Activated CD4-positive, alpha-beta memory T cell treated with anti-CD3 and anti-CD28 coated beads for 36 hours (primary cell): ENCODE data around the gene ATP2B3. TPM values are rescaled to one million over a fixed set of nuclear protein-coding genes. Genes with fewer than 3 reads are reported as not detected.

Experiments used
- CTCF ChIA-PET: fragments of 350-600 bp; sonication (Branson Sonifier 250); formaldehyde crosslinking; loops from one replicate; lab custom pipeline; 2021; ENCODE audit warnings: antibody characterized with exemption, inconsistent platforms; lab: Charles Lee
- POLR2A ChIA-PET: fragments of 350-600 bp; sonication (Branson Sonifier 250); formaldehyde crosslinking; loops from one replicate; lab custom pipeline; 2021; ENCODE audit warnings: antibody characterized with exemption; lab: Charles Lee
- DNase-seq: peaks from one replicate; pipeline ENCODE4 v3.0.0-alpha.2; 2020
- H3K27ac Mint-ChIP-seq: one replicate; pipeline ENCODE4 v1.8.0; 2021; ENCODE audit warnings: mixed read lengths
- H3K27me3 Mint-ChIP-seq: one replicate; pipeline ENCODE4 v1.8.0; 2021; ENCODE audit warnings: mixed read lengths
- H3K36me3 Mint-ChIP-seq: one replicate; pipeline ENCODE4 v1.8.0; 2021; ENCODE audit warnings: mixed read lengths
- H3K4me1 Mint-ChIP-seq: one replicate; pipeline ENCODE4 v1.8.0; 2021; ENCODE audit warnings: low read depth, mixed read lengths
- H3K4me3 Mint-ChIP-seq: one replicate; pipeline ENCODE4 v1.8.0; 2021; ENCODE audit warnings: mild to moderate bottlenecking, mixed read lengths
- H3K9me3 Mint-ChIP-seq: one replicate; pipeline ENCODE4 v1.8.0; 2021; ENCODE audit warnings: mixed read lengths
- intact Hi-C: fragments of 100-400 bp; cut with micrococcal nuclease; formaldehyde crosslinking; loops from one replicate; pipeline ENCODE4 v1.15.1; 2023
- total RNA-seq, 2 experiments: library from RNA; stranded (reverse); gene quantifications; one replicate each; pipeline ENCODE4 v1.2.3, GENCODE V29; 2021

Gene ATP2B3
- total RNA-seq, 2 experiments from 2014 or later: not detected

GRCh38 chrX:153565996-153566580 lies 48.6 kb downstream of the ATP2B3 start:
- no peak for DNase-seq
- Mint-ChIP-seq H3K27ac (no peak overlapping the region), H3K27me3 (no peaks in the 10 kb centered on the region), H3K36me3 (no peaks in the 10 kb centered on the region), H3K9me3 (no peaks in the 10 kb centered on the region), H3K4me1 (no peaks in the 10 kb centered on the region), H3K4me3 (no peak overlapping the region)
- POLR2A ChIA-PET: no interaction called here
- intact Hi-C loops: no loop called here
- CTCF ChIA-PET: interaction anchor here (2.3 kb wide), 1 partner anchor 102 kb away, joined by 7 read pairs; no protein-coding TSS in a partner anchor

- POLR2A ChIA-PET: no interaction called here
- H3K27ac Mint-ChIP-seq: no peak overlapping the region
- CTCF ChIA-PET: no interaction called here
- DNase-seq: no peak
- H3K4me3 Mint-ChIP-seq: no peak overlapping the region
- no peaks in the 10 kb centered on the region for H3K27me3 Mint-ChIP-seq
- H3K36me3 Mint-ChIP-seq: no peaks in the 10 kb centered on the region
- H3K4me1 Mint-ChIP-seq: no peaks in the 10 kb centered on the region
- intact Hi-C loops: no loop called here
- H3K9me3 Mint-ChIP-seq: no peaks in the 10 kb centered on the region
These were observed 51.1 kb downstream of the ATP2B3 start for GRCh38 chrX:153568451-153569011.

GRCh38 chrX:153569475-153569874 lies 52.0 kb downstream of the ATP2B3 start:
- Mint-ChIP-seq H3K4me1 (no peaks in the 10 kb centered on the region), H3K9me3 (no peaks in the 10 kb centered on the region), H3K27ac (no peak overlapping the region), H3K4me3 (no peak overlapping the region), H3K36me3 (no peaks in the 10 kb centered on the region), H3K27me3 (no peaks in the 10 kb centered on the region)
- ChIA-PET POLR2A (no interaction called here), CTCF (no interaction called here)
- intact Hi-C loops: no loop called here
- no peak for DNase-seq

- no peaks in the 10 kb centered on the region for H3K36me3 Mint-ChIP-seq
- no peaks in the 10 kb centered on the region for H3K9me3 Mint-ChIP-seq
- CTCF ChIA-PET: no interaction called here
These were observed 54.1 kb downstream of the ATP2B3 start for GRCh38 chrX:153571534-153571908.

GRCh38 chrX:153572601-153573000 lies 55.2 kb downstream of the ATP2B3 start:
- Mint-ChIP-seq H3K4me1 (no peaks in the 10 kb centered on the region), H3K4me3 (no peak overlapping the region), H3K27me3 (no peaks in the 10 kb centered on the region), H3K36me3 (no peaks in the 10 kb centered on the region), H3K9me3 (no peaks in the 10 kb centered on the region), H3K27ac (no peak overlapping the region)
- ChIA-PET POLR2A (no interaction called here), CTCF (no interaction called here)
- intact Hi-C loops: no loop called here
- no peak for DNase-seq

More at GRCh38 chrX:153571534-153571908, 54.1 kb downstream of the ATP2B3 start:
- Mint-ChIP-seq H3K4me3 (no peak overlapping the region), H3K27me3 (no peaks in the 10 kb centered on the region), H3K4me1 (no peaks in the 10 kb centered on the region), H3K27ac (no peak overlapping the region)
- intact Hi-C loops: no loop called here
- POLR2A ChIA-PET: no interaction called here
- no peak for DNase-seq

- CTCF ChIA-PET: interaction anchor here (0.9 to 1.0 kb wide), 2 partner anchors 36 to 93 kb away, joined by 3 to 4 read pairs; no protein-coding TSS in a partner anchor
- intact Hi-C loops: no loop called here
- H3K36me3 Mint-ChIP-seq: no peaks in the 10 kb centered on the region
- POLR2A ChIA-PET: interaction anchor here (0.6 kb wide), 1 partner anchor 279 kb away, joined by 3 read pairs; no protein-coding TSS in a partner anchor
- no peak overlapping the region for H3K27ac Mint-ChIP-seq
- H3K4me3 Mint-ChIP-seq: no peak overlapping the region
- H3K9me3 Mint-ChIP-seq: no peaks in the 10 kb centered on the region
- H3K4me1 Mint-ChIP-seq: no peaks in the 10 kb centered on the region
- no peak for DNase-seq
- H3K27me3 Mint-ChIP-seq: no peaks in the 10 kb centered on the region
These were observed 56.5 kb downstream of the ATP2B3 start for GRCh38 chrX:153573984-153574383.

- Mint-ChIP-seq H3K4me3 (no peak overlapping the region), H3K4me1 (peaks cover 4% of the 10 kb centered on the region), H3K27ac (no peak overlapping the region), H3K27me3 (no peaks in the 10 kb centered on the region), H3K36me3 (no peaks in the 10 kb centered on the region), H3K9me3 (no peaks in the 10 kb centered on the region)
- intact Hi-C loops: no loop called here
- CTCF ChIA-PET: no interaction called here
- DNase-seq: no peak
- POLR2A ChIA-PET: no interaction called here
These were observed 58.9 kb downstream of the ATP2B3 start for GRCh38 chrX:153576239-153576870.

- peaks cover 6% of the 10 kb centered on the region for H3K4me1 Mint-ChIP-seq
- intact Hi-C loops: no loop called here
- no peak overlapping the region for H3K4me3 Mint-ChIP-seq
- ChIA-PET POLR2A (no interaction called here), CTCF (interaction anchor here (0.8 to 1.3 kb wide), 2 partner anchors 26 to 91 kb away, joined by 3 to 4 read pairs; no protein-coding TSS in a partner anchor)
- no peaks in the 10 kb centered on the region for H3K27me3 Mint-ChIP-seq
- no peak overlapping the region for H3K27ac Mint-ChIP-seq
- H3K9me3 Mint-ChIP-seq: no peaks in the 10 kb centered on the region
- H3K36me3 Mint-ChIP-seq: no peaks in the 10 kb centered on the region
- DNase-seq: no peak
These were observed 59.5 kb downstream of the ATP2B3 start for GRCh38 chrX:153576961-153577360.

- DNase-seq: no peak
- Mint-ChIP-seq H3K4me3 (no peak overlapping the region), H3K4me1 (peaks cover 16% of the 10 kb centered on the region), H3K9me3 (no peaks in the 10 kb centered on the region), H3K36me3 (no peaks in the 10 kb centered on the region), H3K27me3 (no peaks in the 10 kb centered on the region), H3K27ac (no peak overlapping the region)
- intact Hi-C loops: no loop called here
- CTCF ChIA-PET: no interaction called here
- POLR2A ChIA-PET: no interaction called here
These were observed 60.9 kb downstream of the ATP2B3 start for GRCh38 chrX:153578200-153578835.

GRCh38 chrX:153578889-153579288 lies 61.4 kb downstream of the ATP2B3 start:
- ChIA-PET CTCF (no interaction called here), POLR2A (no interaction called here)
- Mint-ChIP-seq H3K9me3 (no peaks in the 10 kb centered on the region), H3K4me1 (peaks cover 21% of the 10 kb centered on the region), H3K4me3 (no peak overlapping the region), H3K27ac (no peak overlapping the region), H3K36me3 (no peaks in the 10 kb centered on the region), H3K27me3 (no peaks in the 10 kb centered on the region)
- no peak for DNase-seq
- intact Hi-C loops: no loop called here

- DNase-seq: no peak
- intact Hi-C loops: no loop called here
- no peaks in the 10 kb centered on the region for H3K27me3 Mint-ChIP-seq
- ChIA-PET CTCF (no interaction called here), POLR2A (interaction anchor here (0.7 kb wide), 1 partner anchor 38 kb away, joined by 4 read pairs; no protein-coding TSS in a partner anchor)
- no peak overlapping the region for H3K4me3 Mint-ChIP-seq
- peaks cover 22% of the 10 kb centered on the region for H3K4me1 Mint-ChIP-seq
- H3K36me3 Mint-ChIP-seq: no peaks in the 10 kb centered on the region
- H3K9me3 Mint-ChIP-seq: no peaks in the 10 kb centered on the region
- H3K27ac Mint-ChIP-seq: no peak overlapping the region
These were observed 63.4 kb downstream of the ATP2B3 start for GRCh38 chrX:153580700-153581386.

GRCh38 chrX:153582896-153583295 lies 65.5 kb downstream of the ATP2B3 start:
- Mint-ChIP-seq H3K27ac (peak overlapping the region; percentile 38), H3K27me3 (no peaks in the 10 kb centered on the region), H3K9me3 (no peaks in the 10 kb centered on the region), H3K4me3 (peak overlapping the region; percentile 26), H3K4me1 (peaks cover 22% of the 10 kb centered on the region), H3K36me3 (no peaks in the 10 kb centered on the region)
- POLR2A ChIA-PET: no interaction called here
- intact Hi-C loops: no loop called here
- DNase-seq: peak; percentile 76
- CTCF ChIA-PET: interaction anchor here (0.9 to 1.1 kb wide), 2 partner anchors 28 to 85 kb away, joined by 3 read pairs; no protein-coding TSS in a partner anchor
